MG63 (cell line): ENCODE data around the gene ASAP3. TPM values are rescaled to one million over a fixed set of nuclear protein-coding genes. Genes with fewer than 3 reads are reported as not detected.
"Not testable (repeated sequence)": the region's sequence is repeated elsewhere in the genome, so short reads cannot be mapped to it uniquely, and the experiment has no call there.

Experiments used
- DNase-seq: peaks from one replicate; pipeline ENCODE4 v3.0.0-alpha.2; 2020
- H3K27me3 ChIP-seq: fragments of 250-450 bp; sonication (Bioruptor Pico); 2 replicates; pipeline ENCODE4 v1.5.1; 2020; ENCODE audit warnings: mild to moderate bottlenecking, moderate library complexity
- H3K36me3 ChIP-seq: fragments of 250-450 bp; sonication (Bioruptor Pico); 2 replicates; pipeline ENCODE4 v1.5.1; 2020; ENCODE audit warnings: mild to moderate bottlenecking, moderate library complexity
- H3K4me3 ChIP-seq: fragments of 250-450 bp; sonication (Bioruptor Pico); 2 replicates; pipeline ENCODE4 v1.5.1; 2020; ENCODE audit warnings: mild to moderate bottlenecking, moderate library complexity
- H3K9me3 ChIP-seq: fragments of 250-450 bp; sonication (Bioruptor Pico); 2 replicates; pipeline ENCODE4 v1.5.1; 2020; ENCODE audit warnings: mild to moderate bottlenecking, moderate library complexity
- total RNA-seq: library from RNA; depleted of rRNA; stranded (reverse); fragments of >200 nt; shearing (Covaris generic); gene quantifications from 2 replicates; pipeline ENCODE4 v1.2.3, GENCODE V29; 2014; ENCODE audit warnings: low replicate concordance

The ASAP3 gene
- total RNA-seq, 1 experiment from 2014 or later = 8.4 TPM

GRCh38 chr1:23524163-23524562 lies 40.2 kb upstream of the ASAP3 start:
- Histone ChIP-seq H3K4me3 (no peak overlapping the region), H3K36me3 (peaks cover 13% of the 10 kb centered on the region), H3K27me3 (no peaks in the 10 kb centered on the region), H3K9me3 (no peaks in the 10 kb centered on the region)
- no peak for DNase-seq

GRCh38 chr1:23522244-23522982 lies 38.4 kb upstream of the ASAP3 start:
- no peak overlapping the region for H3K4me3 ChIP-seq
- DNase-seq = no peak
- no peaks in the 10 kb centered on the region for H3K9me3 ChIP-seq
- peaks cover 18% of the 10 kb centered on the region for H3K36me3 ChIP-seq
- H3K27me3 ChIP-seq = no peaks in the 10 kb centered on the region

GRCh38 chr1:23521588-23521987 lies 37.6 kb upstream of the ASAP3 start:
- peak; percentile 45 for DNase-seq
- Histone ChIP-seq H3K9me3 (no peaks in the 10 kb centered on the region), H3K27me3 (no peaks in the 10 kb centered on the region), H3K36me3 (peaks cover 24% of the 10 kb centered on the region), H3K4me3 (no peak overlapping the region)

GRCh38 chr1:23517581-23517980 lies 33.6 kb upstream of the ASAP3 start:
- Histone ChIP-seq H3K36me3 (peaks cover 31% of the 10 kb centered on the region), H3K9me3 (no peaks in the 10 kb centered on the region), H3K27me3 (no peaks in the 10 kb centered on the region), H3K4me3 (no peak overlapping the region)
- no peak for DNase-seq

- DNase-seq = no peak
- no peaks in the 10 kb centered on the region for H3K9me3 ChIP-seq
- H3K4me3 ChIP-seq = no peak overlapping the region
- peaks cover 24% of the 10 kb centered on the region for H3K36me3 ChIP-seq
- H3K27me3 ChIP-seq = no peaks in the 10 kb centered on the region
These were observed 31.9 kb upstream of the ASAP3 start for GRCh38 chr1:23515905-23516304.

- Histone ChIP-seq H3K9me3 (no peaks in the 10 kb centered on the region), H3K27me3 (no peaks in the 10 kb centered on the region), H3K4me3 (no peak overlapping the region), H3K36me3 (peaks cover 22% of the 10 kb centered on the region)
- no peak for DNase-seq
These were observed 30.2 kb upstream of the ASAP3 start for GRCh38 chr1:23514111-23514679.

GRCh38 chr1:23509896-23510295 lies 25.9 kb upstream of the ASAP3 start:
- Histone ChIP-seq H3K4me3 (no peak overlapping the region), H3K27me3 (no peaks in the 10 kb centered on the region), H3K9me3 (no peaks in the 10 kb centered on the region), H3K36me3 (peaks cover 2% of the 10 kb centered on the region)
- no peak for DNase-seq

GRCh38 chr1:23506376-23507107 lies 22.6 kb upstream of the ASAP3 start:
- H3K27me3 ChIP-seq = no peaks in the 10 kb centered on the region
- H3K9me3 ChIP-seq = no peaks in the 10 kb centered on the region
- no peak for DNase-seq
- no peaks in the 10 kb centered on the region; the same call in none of the 2 replicates for H3K36me3 ChIP-seq
- H3K4me3 ChIP-seq = no peak overlapping the region

GRCh38 chr1:23505851-23506250 lies 21.9 kb upstream of the ASAP3 start:
- no peaks in the 10 kb centered on the region for H3K27me3 ChIP-seq
- DNase-seq = no peak
- H3K36me3 ChIP-seq = no peaks in the 10 kb centered on the region; the same call in none of the 2 replicates
- H3K9me3 ChIP-seq = no peaks in the 10 kb centered on the region
- H3K4me3 ChIP-seq = no peak overlapping the region

GRCh38 chr1:23504156-23504555 lies 20.2 kb upstream of the ASAP3 start:
- H3K27me3 ChIP-seq, H3K9me3 ChIP-seq, H3K36me3 ChIP-seq, H3K4me3 ChIP-seq, DNase-seq: not testable (repeated sequence)

GRCh38 chr1:23502951-23503350 lies 19.0 kb upstream of the ASAP3 start:
- H3K27me3 ChIP-seq = no peaks in the 10 kb centered on the region
- no peaks in the 10 kb centered on the region for H3K9me3 ChIP-seq
- no peak for DNase-seq
- no peak overlapping the region for H3K4me3 ChIP-seq
- no peaks in the 10 kb centered on the region for H3K36me3 ChIP-seq

- Histone ChIP-seq H3K36me3 (no peaks in the 10 kb centered on the region), H3K27me3 (no peaks in the 10 kb centered on the region), H3K9me3 (no peaks in the 10 kb centered on the region), H3K4me3 (no peak overlapping the region)
- no peak for DNase-seq
These were observed 16.5 kb upstream of the ASAP3 start for GRCh38 chr1:23500466-23500865.

- Histone ChIP-seq H3K9me3 (no peaks in the 10 kb centered on the region), H3K27me3 (no peaks in the 10 kb centered on the region), H3K4me3 (no peak overlapping the region), H3K36me3 (no peaks in the 10 kb centered on the region)
- DNase-seq = no peak
These were observed 13.9 kb upstream of the ASAP3 start for GRCh38 chr1:23497777-23498439.

GRCh38 chr1:23496490-23497181 lies 12.7 kb upstream of the ASAP3 start:
- no peaks in the 10 kb centered on the region for H3K9me3 ChIP-seq
- no peak for DNase-seq
- H3K4me3 ChIP-seq = no peak overlapping the region
- no peaks in the 10 kb centered on the region for H3K27me3 ChIP-seq
- no peaks in the 10 kb centered on the region for H3K36me3 ChIP-seq

GRCh38 chr1:23494836-23495235 lies 10.9 kb upstream of the ASAP3 start:
- H3K36me3 ChIP-seq, H3K9me3 ChIP-seq, DNase-seq, H3K27me3 ChIP-seq, H3K4me3 ChIP-seq: not testable (repeated sequence)

GRCh38 chr1:23492776-23493175 lies 8.8 kb upstream of the ASAP3 start:
- not testable (repeated sequence) for H3K4me3 ChIP-seq, H3K36me3 ChIP-seq, DNase-seq, H3K27me3 ChIP-seq, H3K9me3 ChIP-seq
